HG03095 (cell line): ENCODE data around the gene BCL2L1.
A peak's percentile ranks its signal among the peaks of the same experiment; 100 is the strongest.
"Not testable (repeated sequence)": the region's sequence is repeated elsewhere in the genome, so short reads cannot be mapped to it uniquely, and the experiment has no call there.

ENCODE experiments used
- ATAC-seq: cut with Tn5 transposase; IDR thresholded peaks from one replicate; pipeline ENCODE4 v1.9.1; 2021; ENCODE audit warnings: moderate library complexity; ENCODE audit not compliant: unreplicated experiment

Gene BCL2L1

GRCh38 chr20:31722257-31723068 lies at the start of gene BCL2L1:
Gene BCL2L1, minus strand, starts transcription at chr20:31722868. Its CDS starts 650 bp downstream, at chr20:31722218.
- ATAC-seq = no peak

GRCh38 chr20:31770243-31770642 lies 47.6 kb upstream of the BCL2L1 start:
- ATAC-seq = no peak

GRCh38 chr20:31769681-31770080 lies 47.0 kb upstream of the BCL2L1 start:
- no peak for ATAC-seq

GRCh38 chr20:31767805-31768204 lies 45.1 kb upstream of the BCL2L1 start:
- no peak for ATAC-seq

DNA sequence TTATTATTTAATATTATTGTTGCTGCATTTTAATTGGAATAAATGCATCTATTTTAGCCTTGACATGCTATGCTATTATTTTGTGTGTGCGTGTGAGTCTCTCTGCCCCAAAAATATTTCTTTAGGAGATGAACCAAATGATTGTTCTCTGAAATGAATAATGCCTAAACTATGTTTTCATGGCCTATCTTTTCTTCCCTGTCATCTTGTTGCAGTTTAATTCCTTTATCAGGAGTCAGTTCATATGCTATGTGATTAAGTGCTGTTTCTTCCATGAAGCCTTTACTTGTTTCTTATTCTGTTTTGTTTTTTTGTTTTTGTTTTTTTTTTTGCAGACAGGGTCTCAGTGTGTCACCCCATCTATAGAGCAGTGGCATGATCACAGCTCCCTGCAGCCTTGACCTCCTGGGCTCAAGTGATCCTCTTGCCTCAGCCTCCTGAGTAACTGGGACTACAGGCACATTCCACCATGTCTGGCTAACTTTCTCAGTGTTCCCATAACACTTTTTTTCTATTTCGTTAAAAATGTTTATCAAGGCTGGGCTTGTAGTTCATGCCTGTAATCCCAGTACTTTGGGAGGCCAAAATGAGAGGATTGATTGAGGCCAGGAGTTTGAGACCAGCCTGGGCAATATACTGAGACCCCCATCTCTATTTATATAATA lies 42.1 kb upstream of the BCL2L1 start:
- no peak for ATAC-seq

- ATAC-seq = no peak
These were observed 38.0 kb upstream of the BCL2L1 start for GRCh38 chr20:31760519-31761240.

DNA sequence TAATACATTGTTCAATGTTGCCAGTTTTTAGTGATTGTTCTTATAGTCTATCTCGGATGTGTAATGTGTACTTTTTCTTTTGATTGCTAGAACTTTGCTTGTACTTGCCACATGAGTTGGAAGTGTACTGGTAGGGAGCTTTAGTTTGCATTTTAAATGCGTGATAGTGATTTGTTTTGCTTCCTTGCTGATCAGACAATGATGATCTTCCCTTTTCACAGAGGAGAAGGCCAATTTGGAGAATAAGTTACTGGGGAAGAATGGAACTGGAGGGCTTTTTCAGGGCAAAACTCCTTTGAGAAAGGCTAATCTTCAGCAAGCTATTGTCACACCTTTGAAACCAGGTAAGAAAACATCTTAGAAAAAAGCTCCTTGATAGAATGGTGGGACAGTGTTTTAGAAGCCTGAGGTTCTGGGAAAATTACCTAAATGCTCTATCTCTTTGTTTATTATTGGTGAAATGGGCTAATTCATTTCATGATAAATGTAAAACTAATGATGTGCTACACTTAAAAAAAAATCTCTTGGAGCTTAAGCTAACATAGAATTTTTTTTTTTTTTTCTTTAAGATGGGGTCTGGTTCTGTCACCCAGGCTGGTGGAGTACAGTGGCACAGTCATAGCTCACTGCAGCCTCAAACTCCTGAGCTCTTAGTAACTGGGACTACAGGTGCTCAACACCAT lies 37.3 kb upstream of the BCL2L1 start:
- ATAC-seq = no peak

DNA sequence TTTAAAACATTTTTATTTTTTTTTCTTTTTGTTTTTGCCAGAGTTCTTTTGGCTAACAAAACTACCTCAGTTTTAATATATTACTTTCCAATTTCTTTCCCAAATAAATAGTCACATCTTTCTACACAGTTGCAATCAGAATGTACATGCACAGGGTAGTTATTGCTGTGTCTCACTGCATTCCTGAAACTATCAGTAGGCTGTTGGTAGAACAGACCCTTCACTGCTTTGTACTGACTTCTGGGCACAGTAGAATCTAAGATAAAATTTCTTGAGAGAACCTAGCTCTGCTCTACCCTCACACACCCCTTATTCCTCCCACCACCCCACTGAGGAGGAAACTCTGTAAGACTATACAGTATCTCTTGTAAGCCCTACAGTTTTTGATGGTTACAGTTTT lies 36.3 kb upstream of the BCL2L1 start:
- ATAC-seq = no peak

DNA sequence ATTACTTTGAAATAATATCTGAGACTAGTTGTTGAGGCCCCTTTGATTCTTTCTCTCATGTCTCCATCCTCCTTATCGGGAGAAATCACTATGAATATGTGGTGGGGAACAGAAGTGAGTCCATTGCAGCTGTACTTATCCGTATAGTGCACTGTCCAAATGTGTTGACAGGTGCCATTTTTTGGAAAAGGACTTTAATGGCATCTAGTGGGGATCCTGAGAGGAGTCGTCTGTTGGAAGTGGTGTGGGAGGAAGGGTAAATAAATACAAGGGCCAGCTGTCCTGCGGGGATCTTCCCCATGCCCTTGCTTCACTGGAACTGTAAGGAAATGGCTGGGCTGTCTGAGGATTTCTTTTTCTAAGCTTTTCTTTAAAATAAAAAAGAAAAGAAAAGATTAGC lies 35.9 kb upstream of the BCL2L1 start:
- ATAC-seq = no peak

GRCh38 chr20:31757254-31757653 lies 34.6 kb upstream of the BCL2L1 start:
- no peak for ATAC-seq

DNA sequence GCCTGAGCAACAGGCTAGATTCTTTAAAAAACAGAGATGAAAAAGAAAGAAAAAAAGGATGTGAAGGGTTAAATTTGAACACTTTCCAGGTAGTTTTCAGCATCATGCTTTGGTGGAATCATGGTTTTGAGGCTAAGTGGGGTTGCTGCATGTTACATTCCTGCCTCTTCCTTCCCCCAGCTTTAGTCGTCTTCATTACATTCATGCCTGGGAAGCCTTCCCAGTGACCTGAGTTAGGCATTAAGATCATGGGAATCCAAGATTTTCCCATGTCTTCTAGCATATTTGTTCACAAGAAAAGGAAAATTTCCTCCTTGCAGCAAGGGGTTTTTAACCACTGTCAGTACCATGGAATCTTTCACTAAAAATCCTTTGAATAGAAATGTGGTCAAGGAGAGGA lies 28.5 kb upstream of the BCL2L1 start:
- ATAC-seq = no peak

DNA sequence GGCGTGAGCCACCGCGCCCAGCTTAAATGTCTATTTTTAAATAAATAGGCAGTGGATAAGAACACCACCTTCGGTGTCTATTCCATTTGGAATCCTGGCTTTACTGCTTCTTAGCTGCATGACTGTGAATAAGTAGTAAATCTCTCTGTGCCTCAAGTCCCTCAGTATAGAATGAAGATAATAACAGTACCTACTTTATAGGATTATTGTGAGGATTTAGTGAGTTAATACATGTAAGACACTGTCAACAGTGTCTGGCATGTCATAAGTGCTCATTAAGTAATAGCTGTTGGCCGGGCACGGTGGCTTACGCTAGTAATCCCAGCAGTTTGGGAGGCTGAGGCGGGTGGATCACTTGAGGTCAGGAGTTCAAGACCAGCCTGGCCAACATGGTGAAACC lies 26.6 kb upstream of the BCL2L1 start:
- no peak for ATAC-seq

- ATAC-seq = no peak
These were observed 25.0 kb upstream of the BCL2L1 start for GRCh38 chr20:31747640-31748039.

- ATAC-seq = not testable (repeated sequence)
These were observed 24.4 kb upstream of the BCL2L1 start for GRCh38 chr20:31747028-31747427.

DNA sequence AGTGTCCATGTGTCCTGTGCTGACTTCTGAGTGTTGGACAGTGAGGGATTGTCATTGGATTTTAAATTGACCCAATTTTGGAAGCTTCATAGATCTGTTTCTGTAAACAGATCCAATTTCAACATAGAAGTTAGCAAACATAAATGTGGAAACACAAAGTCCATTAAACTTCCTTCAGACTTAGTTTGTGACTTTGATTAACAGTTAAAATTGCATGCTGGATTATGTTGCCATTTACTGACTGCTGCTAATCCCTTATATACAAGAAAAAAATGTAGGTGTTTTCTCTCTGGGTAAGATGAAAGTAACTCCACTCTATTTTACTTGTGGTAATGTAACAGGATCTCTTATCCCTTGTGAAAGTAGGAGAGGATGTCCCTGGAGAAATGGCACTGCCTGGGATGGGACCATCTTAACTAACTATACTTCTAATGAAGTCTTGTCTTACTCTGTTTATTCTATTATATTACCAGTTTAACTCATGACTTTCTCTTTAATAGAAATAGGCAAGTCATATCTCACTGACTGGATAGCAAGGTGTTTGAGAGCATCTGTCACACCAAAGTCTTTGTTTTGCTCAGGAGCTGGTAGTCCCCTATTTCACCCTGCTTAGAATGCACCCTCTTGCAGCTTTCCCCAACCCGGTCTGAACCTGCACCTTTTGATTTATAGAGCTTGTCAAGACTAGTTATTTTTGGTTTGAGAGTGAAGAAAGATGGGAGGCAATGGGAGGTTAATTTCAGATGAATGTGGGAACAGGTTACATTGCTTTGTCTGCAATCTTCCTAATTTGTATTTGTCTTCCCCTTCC lies 23.6 kb upstream of the BCL2L1 start:
- no peak for ATAC-seq

DNA sequence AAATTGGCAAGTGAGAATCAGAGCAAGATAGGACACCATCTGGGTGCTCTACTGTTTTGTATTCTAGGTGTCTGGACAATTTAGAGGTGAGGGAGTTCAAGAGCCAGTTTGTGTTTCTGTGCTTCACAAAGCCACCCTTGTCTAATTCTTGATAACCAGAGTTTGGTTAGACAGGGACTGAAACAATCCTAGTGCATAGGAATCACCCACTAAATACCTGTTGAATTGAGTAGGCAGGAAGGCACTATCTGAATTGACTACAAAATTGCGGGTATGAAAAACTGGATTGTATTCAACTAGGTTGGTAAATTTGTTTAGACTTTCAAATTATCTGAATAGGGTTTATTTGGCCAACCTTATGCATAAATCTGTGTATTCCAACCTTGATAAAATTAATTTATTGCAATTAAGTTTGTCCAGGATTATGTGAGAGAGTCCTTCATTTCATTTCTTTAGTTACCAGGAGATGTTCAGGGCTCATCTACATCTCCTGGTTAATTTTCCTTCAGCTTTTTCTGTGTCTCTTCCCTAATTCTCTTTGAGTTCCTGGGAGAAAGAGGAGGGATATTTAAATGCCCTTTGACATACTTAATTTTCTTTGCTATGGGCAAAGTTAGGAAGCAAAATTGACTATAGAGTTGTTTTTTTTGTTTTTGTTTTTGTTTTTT lies 18.1 kb upstream of the BCL2L1 start:
- no peak for ATAC-seq

- no peak for ATAC-seq
These were observed 17.5 kb upstream of the BCL2L1 start for GRCh38 chr20:31740208-31740607.

DNA sequence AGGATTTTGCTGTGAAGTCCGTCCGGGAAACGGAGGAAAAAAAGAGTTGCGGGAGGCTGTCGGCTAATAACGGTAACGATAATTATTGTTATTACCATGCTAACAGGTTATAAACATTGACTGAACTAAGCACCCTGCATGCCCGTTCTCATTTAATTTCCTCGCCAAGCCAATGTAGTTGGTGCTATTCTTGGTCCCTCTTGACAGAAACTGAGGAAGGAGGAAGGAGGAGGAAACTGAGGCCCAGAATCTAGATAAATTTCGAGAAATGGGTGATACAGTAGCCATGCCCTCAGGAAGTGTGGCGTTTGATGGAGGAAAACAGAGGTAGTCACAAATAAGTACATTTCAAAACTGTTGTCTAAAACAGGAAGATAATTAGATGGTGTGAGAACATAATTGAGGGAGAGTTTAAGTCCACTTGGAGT lies 16.9 kb upstream of the BCL2L1 start:
- ATAC-seq = no peak

DNA sequence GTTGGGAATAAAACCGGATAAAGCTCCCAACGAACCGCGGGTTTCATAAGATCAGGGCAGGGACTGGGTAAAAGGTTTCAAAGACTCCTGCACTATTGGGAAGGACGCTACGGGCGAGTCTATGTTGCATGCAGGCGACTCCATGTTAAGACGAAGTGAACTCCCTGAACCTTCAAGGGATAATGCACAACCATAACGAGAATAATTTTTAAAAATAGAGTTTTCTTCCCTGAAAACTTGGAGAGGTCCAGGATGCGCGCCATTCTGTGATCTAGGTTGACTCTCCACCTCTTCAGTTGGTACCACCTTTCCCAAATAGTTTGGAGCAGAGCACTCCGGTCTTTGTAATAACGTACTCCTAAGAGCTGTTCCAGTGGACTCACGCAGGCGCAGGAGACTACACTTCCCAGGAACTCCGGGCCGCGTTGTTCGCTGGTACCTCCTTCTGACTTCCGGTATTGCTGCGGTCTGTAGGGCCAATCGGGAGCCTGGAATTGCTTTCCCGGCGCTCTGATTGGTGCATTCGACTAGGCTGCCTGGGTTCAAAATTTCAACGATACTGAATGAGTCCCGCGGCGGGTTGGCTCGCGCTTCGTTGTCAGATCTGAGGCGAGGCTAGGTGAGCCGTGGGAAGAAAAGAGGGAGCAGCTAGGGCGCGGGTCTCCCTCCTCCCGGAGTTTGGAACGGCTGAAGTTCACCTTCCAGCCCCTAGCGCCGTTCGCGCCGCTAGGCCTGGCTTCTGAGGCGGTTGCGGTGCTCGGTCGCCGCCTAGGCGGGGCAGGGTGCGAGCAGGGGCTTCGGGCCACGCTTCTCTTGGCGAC lies 16.3 kb upstream of the BCL2L1 start, which contains the start of gene TPX2:
Gene TPX2, plus strand, starts transcription at position 562 of the 821 bp plus-strand sequence. CDS start 18,187 bp downstream, outside the sequence.
- peak; percentile 96 for ATAC-seq
